K562 treated with DMSO at 1 percent for 48 hours (cell line): ENCODE results near the gene PCYT1B. TPM values are rescaled to one million over a fixed set of nuclear protein-coding genes. Genes with fewer than 3 reads are reported as not detected.

ENCODE experiments used
- total RNA-seq: library from RNA; unstranded; fragments of 300-600 nt; gene quantifications from 2 replicates; pipeline ENCODE4 v1.2.3, GENCODE V29; 2022; ENCODE audit warnings: low replicate concordance; ENCODE audit errors: extremely low read depth

Gene PCYT1B
- not detected in 2 replicates for total RNA-seq

DNA sequence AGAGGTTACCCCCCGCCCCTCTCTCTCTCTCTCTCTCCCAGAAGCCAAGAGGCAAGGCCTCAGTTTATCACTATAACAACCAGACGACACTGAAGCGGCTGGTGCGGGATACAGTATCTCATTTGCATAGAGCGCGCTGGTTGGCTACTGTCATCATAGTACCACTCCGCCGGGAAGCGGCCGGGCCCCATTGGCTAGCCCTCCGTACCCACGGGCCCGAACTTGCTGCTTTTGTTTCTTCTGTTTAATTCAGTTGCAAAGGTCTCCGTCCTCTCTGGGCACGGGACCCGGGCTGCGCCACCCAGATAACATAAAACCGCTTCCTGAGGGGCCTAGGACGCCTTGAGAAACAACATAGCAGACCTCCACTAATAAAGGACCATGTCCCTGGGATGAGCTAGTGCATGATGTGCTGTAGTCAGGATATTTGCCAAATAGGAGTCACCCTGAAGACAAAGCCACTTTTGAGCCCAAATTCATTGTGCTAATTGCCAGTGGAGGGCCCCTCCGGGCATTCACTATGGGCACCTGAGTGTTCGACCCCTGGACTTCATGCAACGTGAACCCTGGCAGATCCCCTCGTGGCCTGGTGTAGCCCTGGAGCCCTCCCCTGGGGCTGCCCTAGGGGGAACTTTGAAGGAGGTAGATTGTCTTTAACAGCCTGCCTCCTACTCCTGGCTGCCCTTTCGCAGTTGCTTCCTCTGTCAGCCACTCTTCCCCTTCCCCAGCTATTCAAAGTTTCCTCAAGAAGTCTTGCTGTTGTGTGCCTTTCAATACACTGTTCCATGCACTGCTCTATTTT is at the start of gene PCYT1B:
PCYT1B (minus strand) TSS at position 91 of the 802 bp plus-strand sequence. CDS start 242 bp downstream, outside the sequence.

DNA sequence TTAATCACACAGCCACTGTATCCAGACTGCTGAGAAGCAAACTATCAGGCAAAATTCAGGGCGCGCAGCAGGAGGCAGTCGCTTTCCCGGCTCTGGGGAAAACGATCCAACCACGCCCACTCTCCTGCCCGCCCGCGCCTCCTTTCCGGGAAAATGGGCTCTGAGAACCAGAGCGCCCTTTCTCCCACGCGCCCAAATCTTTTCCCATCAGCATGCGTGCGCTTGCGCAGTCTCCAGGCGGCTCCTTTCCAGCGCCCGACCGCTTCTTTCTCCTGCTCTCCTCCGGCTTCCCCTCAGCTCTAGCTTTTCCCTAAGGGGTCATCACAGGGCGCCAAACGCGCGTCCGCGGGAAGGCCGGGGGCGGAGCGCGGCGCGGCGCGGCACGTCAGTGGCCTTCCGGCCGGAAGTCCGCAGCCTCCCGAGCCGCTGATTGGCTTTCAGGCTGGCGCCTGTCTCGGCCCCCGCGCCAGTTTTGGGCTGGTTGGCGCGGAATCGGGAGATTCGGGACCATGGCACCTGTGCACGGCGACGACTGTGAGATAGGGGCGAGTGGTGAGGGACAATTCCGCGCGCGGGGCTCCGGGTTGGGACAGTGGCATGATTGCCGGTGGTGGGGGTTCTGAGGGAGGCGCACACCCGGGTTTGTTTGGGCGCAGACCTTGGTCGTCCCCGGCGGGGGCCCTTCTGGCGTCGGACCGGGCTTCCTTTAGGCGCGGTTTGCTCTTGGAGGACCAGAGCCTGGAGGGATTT is 46.5 kb upstream of the PCYT1B start, which contains the start of gene POLA1:
POLA1 (plus strand) TSS at position 466 of the 750 bp plus-strand sequence; CDS start at position 510, 44 bp downstream.

Other genes starting within 250 kb of the PCYT1B start
- not detected in 2 replicates for gene PDK3, start 182.1 kb downstream of the PCYT1B start, total RNA-seq
- gene POLA1, start 46.6 kb upstream of the PCYT1B start, total RNA-seq = not detected in 2 replicates